Ovary (tissue), 9 donors: ENCODE results near the gene TPRX1. TPM values are rescaled to one million over a fixed set of nuclear protein-coding genes. Genes with fewer than 3 reads are reported as not detected.
"Not testable (repeated sequence)": the region's sequence is repeated elsewhere in the genome, so short reads cannot be mapped to it uniquely, and the experiment has no call there.

Experiments
- DNase-seq, 5 donors: peaks; one replicate each; pipeline ENCODE4 v3.0.0-alpha.2; 2019 to 2020
- H3K27ac ChIP-seq, 2 donors: fragments of 200-600 bp; one replicate each; pipeline versions ENCODE4 v1.5.1 to v1.8.0; 2019 to 2022
- H3K27me3 ChIP-seq: fragments of 200-600 bp; one replicate; pipeline ENCODE4 v1.8.0; 2022
- H3K36me3 ChIP-seq: fragments of 200-600 bp; sonication (generic); one replicate; pipeline ENCODE4 v1.5.1; 2019
- H3K4me1 ChIP-seq: one replicate; pipeline ENCODE4 v1.8.1; 2013; ENCODE audit warnings: mild to moderate bottlenecking, moderate library complexity; ENCODE audit not compliant: insufficient read depth
- H3K4me3 ChIP-seq: fragments of 200-600 bp; sonication (generic); one replicate; pipeline ENCODE4 v1.5.1; 2017
- H3K9me3 ChIP-seq, 2 donors: fragments of 200-600 bp in 1 of 2; sonication (generic) in 1 of 2; one replicate each; pipeline versions ENCODE4 v1.5.1 to v1.8.1; 2013 to 2019; ENCODE audit warnings: mild to moderate bottlenecking in 1 of 2, moderate library complexity in 1 of 2
- EP300 ChIP-seq: sonication (generic); formaldehyde crosslinking; IDR thresholded peaks from one replicate; pipeline ENCODE4 v1.6.1; 2017; ENCODE audit warnings: antibody characterized with exemption
- POLR2A ChIP-seq: fragments of 450-650 bp; IDR thresholded peaks from one replicate; pipeline ENCODE4 v1.6.1; 2017; ENCODE audit warnings: antibody characterized with exemption, mild to moderate bottlenecking, moderate library complexity
- WGBS, 3 donors: extraction: QIAGEN DNeasy Blood & Tissue Kit in 1 of 3; methylation state at CpG; one replicate each; pipeline versions ENCODE4 v1.1.5 to v1.1.7; 2013 to 2017; 5-methylcytosine and 5-hydroxymethylcytosine counted together
- intact Hi-C, 4 donors: fragments of 100-400 bp; cut with DNase I; formaldehyde crosslinking; loops; one replicate each; pipeline versions ENCODE4 v1.11.0 to v1.15.1; 2022 to 2023
- polyA plus RNA-seq, 2 donors: library from polyadenylated mRNA; stranded (reverse); fragments of 200-250 nt in 1 of 2; fragments of 350-450 nt in 1 of 2; fragmentation: Illumina TruSeq in 1 of 2; extraction: RNeasy Lipid Tissue Mini Kit (QIAGEN cat#74804) in 1 of 2; gene quantifications; one replicate each; pipeline ENCODE4 v1.2.3, GENCODE V29; 2013 to 2014
- total RNA-seq, 7 donors: library from RNA; depleted of rRNA in 2 of 7; stranded (reverse); fragments of >200 nt in 2 of 7; fragmentation: NEBNext Ultra II Directional in 3 of 7; extraction: Animal tissue kit (Norgen Biotek cat#: 25700) in 3 of 7; gene quantifications; one replicate each; pipeline versions ENCODE4 v1.1.0 to v1.2.4, GENCODE V29; 2016 to 2023
- TF ChIP-seq, protein P1 (sequence below), 3 donors: fragments of 450-650 bp in 2 of 3; fragments of 200-600 bp in 1 of 3; IDR thresholded peaks; one replicate each; pipeline versions ENCODE4 v1.5.1 to v1.8.0; 2016 to 2022; ENCODE audit warnings: antibody characterized with exemption in 3 of 3, mild to moderate bottlenecking in 1 of 3
- donor health status: DM: no; HTN: no; CAD: no; lungs with moderate emphysema.
- donor health status: DM: no; HTN: no; CAD: no.
- donor health status: Bipolar disorder and iron deficiency.
- donor health status: DM: yes; HTN: yes; CAD: no.
- donor health status: DM: no; HTN: no; CAD: no.
- donor health status: DM: yes; HTN: yes; CAD: no.

The TPRX1 gene
- total and polyA plus RNA-seq, 9 donors, result not detected

DNA sequence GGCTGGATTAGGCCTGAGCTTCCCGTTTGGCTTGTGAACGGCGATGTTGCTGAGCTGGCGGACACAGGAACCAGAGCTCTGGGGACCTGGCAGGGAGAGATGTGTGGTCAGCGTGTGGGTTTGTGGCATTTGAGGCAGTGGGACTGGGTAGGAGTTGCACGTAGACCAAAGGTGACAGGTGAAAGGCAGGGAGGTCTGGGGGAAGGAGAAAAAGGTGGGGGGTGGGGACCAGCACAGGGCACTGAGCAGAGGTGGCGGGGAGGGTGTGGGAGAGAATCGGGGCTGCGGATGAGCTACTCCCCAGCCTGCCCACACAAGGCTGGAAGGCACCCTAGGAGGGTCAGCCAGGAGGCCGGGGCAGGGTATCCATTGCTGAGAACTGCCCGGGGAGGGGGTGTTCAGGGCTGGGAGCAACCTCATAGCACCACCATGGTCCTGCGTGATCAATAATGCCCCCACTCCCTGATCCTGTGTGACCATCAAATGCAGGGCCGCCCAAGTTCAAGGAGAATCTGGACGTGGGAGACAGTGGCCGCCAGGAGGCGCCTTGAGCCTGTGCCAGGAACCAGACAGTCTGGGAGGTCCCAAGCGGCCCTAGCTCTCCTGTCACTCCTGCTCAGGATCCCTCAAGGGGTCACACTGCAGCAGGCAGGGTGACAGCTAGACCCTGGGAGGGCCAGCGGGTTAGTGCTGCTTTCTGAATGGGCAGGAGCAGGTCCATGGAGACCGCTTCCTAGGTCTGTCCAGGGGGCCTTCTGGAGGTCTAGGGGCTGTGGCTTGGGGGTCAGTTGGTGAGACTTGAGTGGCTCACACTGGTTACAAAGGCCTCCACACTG, 38.6 kb downstream of the TPRX1 start:
- intact Hi-C loops, result loop anchor here in 1 of 4 donors (2.0 kb wide), 1 partner anchor 19 kb away; no protein-coding TSS in a partner anchor
- Histone ChIP-seq H3K4me3 (no peak overlapping the region), H3K9me3 (no peaks in the 10 kb centered on the region), H3K27me3 (no peaks in the 10 kb centered on the region), H3K27ac (no peak overlapping the region), H3K36me3 (no peaks in the 10 kb centered on the region), H3K4me1 (peaks cover 3% of the 10 kb centered on the region)
- TF ChIP-seq, protein P1, sequence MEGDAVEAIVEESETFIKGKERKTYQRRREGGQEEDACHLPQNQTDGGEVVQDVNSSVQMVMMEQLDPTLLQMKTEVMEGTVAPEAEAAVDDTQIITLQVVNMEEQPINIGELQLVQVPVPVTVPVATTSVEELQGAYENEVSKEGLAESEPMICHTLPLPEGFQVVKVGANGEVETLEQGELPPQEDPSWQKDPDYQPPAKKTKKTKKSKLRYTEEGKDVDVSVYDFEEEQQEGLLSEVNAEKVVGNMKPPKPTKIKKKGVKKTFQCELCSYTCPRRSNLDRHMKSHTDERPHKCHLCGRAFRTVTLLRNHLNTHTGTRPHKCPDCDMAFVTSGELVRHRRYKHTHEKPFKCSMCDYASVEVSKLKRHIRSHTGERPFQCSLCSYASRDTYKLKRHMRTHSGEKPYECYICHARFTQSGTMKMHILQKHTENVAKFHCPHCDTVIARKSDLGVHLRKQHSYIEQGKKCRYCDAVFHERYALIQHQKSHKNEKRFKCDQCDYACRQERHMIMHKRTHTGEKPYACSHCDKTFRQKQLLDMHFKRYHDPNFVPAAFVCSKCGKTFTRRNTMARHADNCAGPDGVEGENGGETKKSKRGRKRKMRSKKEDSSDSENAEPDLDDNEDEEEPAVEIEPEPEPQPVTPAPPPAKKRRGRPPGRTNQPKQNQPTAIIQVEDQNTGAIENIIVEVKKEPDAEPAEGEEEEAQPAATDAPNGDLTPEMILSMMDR (IDR thresholded peaks at IDR 0.05), result peak; percentile 44 to 52 (median 50)
- no peak for TF ChIP-seq POLR2A
- no peak for TF ChIP-seq EP300
- WGBS, 3 donors, result 27 to 41% (median 28%) methylated on average over 16 to 19 of the region's 19 CpGs
- peak; percentile 44 to 78 (median 63) for DNase-seq

DNA sequence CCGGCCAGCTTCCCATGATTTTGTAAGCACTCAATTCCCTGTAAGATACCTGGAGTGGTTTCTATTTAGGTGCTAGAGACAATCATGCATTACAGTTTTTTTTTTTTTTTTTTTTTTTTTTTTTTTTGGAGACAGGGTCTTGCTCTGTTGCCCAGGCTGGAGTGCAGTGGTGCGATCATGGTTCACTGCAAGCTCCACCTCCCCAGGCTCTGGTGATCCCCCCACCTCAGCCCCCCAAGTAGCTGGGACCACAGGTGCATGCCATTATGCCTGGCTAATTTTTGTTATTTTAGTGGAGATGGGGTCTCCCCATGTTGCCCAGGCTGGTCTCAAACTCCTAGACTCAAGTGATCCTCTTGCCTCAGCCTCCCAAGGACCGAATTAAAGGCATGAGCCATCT, 39.6 kb downstream of the TPRX1 start:
- H3K36me3 ChIP-seq, H3K4me3 ChIP-seq, intact Hi-C loops, DNase-seq, H3K9me3 ChIP-seq, H3K27me3 ChIP-seq, H3K27ac ChIP-seq, H3K4me1 ChIP-seq: not testable (repeated sequence)
- WGBS, 3 donors, result 86 to 89% (median 88%) methylated on average over 3 of the region's 3 CpGs

DNA sequence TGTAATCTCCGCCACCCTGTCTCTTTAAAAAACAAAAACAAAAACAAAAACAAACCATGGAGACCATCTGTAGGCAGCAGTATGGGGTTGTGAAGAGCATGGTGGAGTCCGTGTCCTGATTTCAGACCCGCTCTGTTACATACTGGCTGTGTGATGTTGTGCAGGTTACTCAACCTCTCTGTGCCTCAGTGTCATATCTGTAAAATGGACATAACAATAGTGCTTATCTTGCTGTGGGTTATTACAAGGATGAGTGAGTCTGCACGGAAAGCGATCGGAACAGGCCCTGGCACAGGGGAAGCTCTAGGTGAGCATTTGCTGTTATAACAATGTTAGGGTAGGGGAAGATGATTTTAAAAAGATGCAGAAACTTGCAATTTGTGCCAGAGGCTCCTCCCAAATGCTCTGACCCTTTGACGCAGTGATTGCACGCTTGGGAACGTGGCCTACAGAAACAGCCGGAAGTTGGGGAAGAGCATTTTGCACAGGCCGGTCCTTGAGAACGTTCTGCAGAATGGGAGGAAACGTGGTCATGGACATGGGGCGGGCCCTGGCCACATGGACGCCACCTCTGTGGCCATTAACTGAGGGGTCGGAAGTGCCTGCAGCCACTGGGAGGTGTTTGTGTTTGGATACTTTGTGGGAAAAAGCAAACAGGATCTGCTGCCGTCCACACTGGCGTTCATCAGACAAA, 41.6 kb downstream of the TPRX1 start:
- Histone ChIP-seq H3K36me3 (no peaks in the 10 kb centered on the region), H3K27ac (no peak overlapping the region), H3K27me3 (no peaks in the 10 kb centered on the region), H3K9me3 (no peaks in the 10 kb centered on the region), H3K4me3 (no peak overlapping the region), H3K4me1 (peaks cover 3% of the 10 kb centered on the region)
- TF ChIP-seq POLR2A (no peak), EP300 (no peak)
- TF ChIP-seq, protein P1 (IDR thresholded peaks at IDR 0.05), result no peak
- intact Hi-C loops, result no loop called here
- DNase-seq, result peak in 1 of 5 donors; percentile 26
- WGBS, 3 donors, result 35 to 38% (median 37%) methylated on average over 18 of the region's 18 CpGs

DNA sequence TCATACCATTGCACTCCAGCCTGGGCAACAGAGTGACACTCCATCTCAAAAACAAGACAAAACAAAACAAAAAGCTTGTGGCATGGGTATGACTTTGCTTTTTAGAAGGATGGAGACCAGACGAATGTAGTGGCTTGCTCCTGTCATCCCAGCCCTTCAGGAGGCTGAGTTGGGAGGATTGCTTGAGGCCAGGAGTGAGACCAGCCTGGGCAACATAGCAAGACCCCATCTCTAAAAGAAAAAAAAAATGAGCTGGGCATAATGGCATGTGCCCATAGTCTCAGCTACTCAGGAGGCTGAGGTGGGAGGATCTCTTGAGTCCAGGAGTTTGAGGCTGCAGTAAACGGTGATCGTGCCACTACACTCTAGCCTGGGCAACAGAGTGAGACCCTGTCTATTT, 42.2 kb downstream of the TPRX1 start:
- Histone ChIP-seq H3K4me3 (no peak overlapping the region), H3K27me3 (no peaks in the 10 kb centered on the region)
- no peak for TF ChIP-seq POLR2A
- TF ChIP-seq, protein P1 (IDR thresholded peaks at IDR 0.05), result no peak
- no peak for TF ChIP-seq EP300

DNA sequence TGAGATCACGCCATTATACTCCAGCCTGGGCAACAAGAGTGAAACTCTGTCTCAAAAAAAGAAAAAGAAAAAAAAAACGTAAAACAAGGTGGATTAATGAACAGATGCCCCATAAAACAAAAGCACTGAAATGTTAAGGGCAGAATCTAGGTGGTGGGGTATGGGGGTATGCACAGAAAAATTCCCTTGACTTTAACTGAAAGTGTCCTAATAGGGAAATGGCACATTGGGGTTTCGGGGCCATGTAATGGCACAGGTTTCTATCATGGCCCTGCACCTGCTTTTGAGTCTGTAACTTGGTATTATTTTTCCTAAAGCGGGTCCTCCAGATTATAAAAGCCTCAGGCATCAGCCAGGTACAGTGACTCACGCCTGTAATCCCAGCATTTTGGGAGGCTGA, 42.8 kb downstream of the TPRX1 start:
- H3K4me1 ChIP-seq, result peaks cover 3% of the 10 kb centered on the region
- no peak overlapping the region for H3K27ac ChIP-seq
- no peaks in the 10 kb centered on the region for H3K36me3 ChIP-seq
- H3K9me3 ChIP-seq, result no peaks in the 10 kb centered on the region
- intact Hi-C loops, result no loop called here
- 55 to 77% (median 71%) methylated on average over 5 of the region's 5 CpGs for WGBS, 3 donors
- H3K4me3 ChIP-seq, result no peak overlapping the region
- TF ChIP-seq POLR2A, result no peak
- TF ChIP-seq EP300, result no peak
- TF ChIP-seq, protein P1 (IDR thresholded peaks at IDR 0.05), result no peak
- no peaks in the 10 kb centered on the region for H3K27me3 ChIP-seq
- no peak for DNase-seq

More for the DNA sequence above, 42.2 kb downstream of the TPRX1 start:
- peaks cover 3% of the 10 kb centered on the region for H3K4me1 ChIP-seq
- H3K9me3 ChIP-seq, result no peaks in the 10 kb centered on the region
- DNase-seq, result no peak
- 53 to 88% (median 79%) methylated on average over 3 of the region's 3 CpGs for WGBS, 3 donors
- no peaks in the 10 kb centered on the region for H3K36me3 ChIP-seq
- intact Hi-C loops, result no loop called here
- H3K27ac ChIP-seq, result no peak overlapping the region
